LHCN-M2 (cell line): ENCODE results near the gene ANKRD17. TPM values are rescaled to one million over a fixed set of nuclear protein-coding genes. Genes with fewer than 3 reads are reported as not detected.
"Not testable (repeated sequence)": the region's sequence is repeated elsewhere in the genome, so short reads cannot be mapped to it uniquely, and the experiment has no call there.

ENCODE experiments used
- DNase-seq: peaks from one replicate; pipeline ENCODE4 v3.0.0-alpha.2; 2012; ENCODE audit warnings: low read depth
- total RNA-seq: library from RNA; depleted of rRNA; stranded (reverse); fragments of >200 nt; gene quantifications from 2 replicates; pipeline ENCODE4 v1.2.3, GENCODE V29; 2014

ANKRD17 gene
- total RNA-seq, 1 experiment from 2014 or later: 45.5 TPM

- no peak for DNase-seq
Measured at GRCh38 chr4:73206236-73206635, 52.4 kb downstream of the ANKRD17 start.

GRCh38 chr4:73205482-73205881, 53.1 kb downstream of the ANKRD17 start:
- DNase-seq: no peak

GRCh38 chr4:73203976-73204375, 54.6 kb downstream of the ANKRD17 start:
- not testable (repeated sequence) for DNase-seq

GRCh38 chr4:73197220-73197619, 61.4 kb downstream of the ANKRD17 start:
- peak; percentile 4 for DNase-seq

- DNase-seq: no peak
Measured at GRCh38 chr4:73194064-73194463, 64.5 kb downstream of the ANKRD17 start.

GRCh38 chr4:73193659-73194058, 64.9 kb downstream of the ANKRD17 start:
- no peak for DNase-seq

- no peak for DNase-seq
Measured at GRCh38 chr4:73193155-73193554, 65.4 kb downstream of the ANKRD17 start.

GRCh38 chr4:73189274-73189810, 69.3 kb downstream of the ANKRD17 start:
- DNase-seq: no peak

GRCh38 chr4:73187325-73187724, 71.3 kb downstream of the ANKRD17 start:
- peak; percentile 14 for DNase-seq

GRCh38 chr4:73185903-73186302, 72.7 kb downstream of the ANKRD17 start:
- DNase-seq: no peak

GRCh38 chr4:73181231-73181630, 77.4 kb downstream of the ANKRD17 start:
- no peak for DNase-seq

- no peak for DNase-seq
Measured at GRCh38 chr4:73178389-73178788, 80.2 kb downstream of the ANKRD17 start.

- DNase-seq: no peak
Measured at GRCh38 chr4:73172161-73172560, 86.4 kb downstream of the ANKRD17 start.

GRCh38 chr4:73170518-73171198, 87.9 kb downstream of the ANKRD17 start:
- DNase-seq: no peak

- no peak for DNase-seq
Measured at GRCh38 chr4:73166212-73166611, 92.4 kb downstream of the ANKRD17 start.

GRCh38 chr4:73161527-73162185, 96.9 kb downstream of the ANKRD17 start:
- peak; percentile 14 for DNase-seq

- no peak for DNase-seq
Measured at GRCh38 chr4:73156394-73156793, 102.2 kb downstream of the ANKRD17 start.

- no peak for DNase-seq
Measured at GRCh38 chr4:73152893-73153292, 105.7 kb downstream of the ANKRD17 start.

- no peak for DNase-seq
Measured at GRCh38 chr4:73142995-73143547, 115.5 kb downstream of the ANKRD17 start.

- DNase-seq: peak; percentile 76
Measured at GRCh38 chr4:73139991-73140390, 118.6 kb downstream of the ANKRD17 start.

- no peak for DNase-seq
Measured at GRCh38 chr4:73139245-73139644, 119.4 kb downstream of the ANKRD17 start.

- DNase-seq: no peak
Measured at GRCh38 chr4:73137121-73137520, 121.5 kb downstream of the ANKRD17 start.

- no peak for DNase-seq
Measured at GRCh38 chr4:73133784-73134183, 124.8 kb downstream of the ANKRD17 start.
